Ovary (tissue), 3 donors: ENCODE data around the gene TMEM117.

Source experiments
- EP300 ChIP-seq: sonication (generic); formaldehyde crosslinking; IDR thresholded peaks from one replicate; pipeline ENCODE4 v1.6.1; 2017; ENCODE audit warnings: antibody characterized with exemption
- TF ChIP-seq, protein P1 (sequence below), 3 donors: fragments of 450-650 bp in 2 of 3; fragments of 200-600 bp in 1 of 3; IDR thresholded peaks; one replicate each; pipeline versions ENCODE4 v1.5.1 to v1.8.0; 2016 to 2022; ENCODE audit warnings: antibody characterized with exemption in 3 of 3, mild to moderate bottlenecking in 1 of 3
- donor health status: DM: no; HTN: no; CAD: no.

DNA sequence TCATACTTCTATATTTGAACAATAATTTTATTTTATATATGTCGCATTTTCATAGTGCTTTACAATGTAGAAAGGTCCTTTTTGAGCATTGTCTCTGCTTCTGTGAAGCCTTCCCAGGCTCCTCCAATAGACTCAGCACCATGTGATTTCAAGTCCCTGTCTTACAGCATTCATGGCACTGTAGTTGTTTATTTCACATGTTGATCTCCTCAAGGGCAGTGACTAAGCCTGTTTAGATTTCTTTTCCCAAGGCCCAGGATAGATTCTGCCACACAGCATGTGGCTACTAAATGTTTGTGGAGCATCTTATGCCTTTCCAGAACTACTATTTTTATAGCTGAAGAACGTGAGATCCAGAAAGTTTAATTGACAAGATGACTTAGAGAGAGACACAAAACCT is 391.7 kb downstream of the TMEM117 start:
- TF ChIP-seq EP300, result no peak
- TF ChIP-seq, protein P1, sequence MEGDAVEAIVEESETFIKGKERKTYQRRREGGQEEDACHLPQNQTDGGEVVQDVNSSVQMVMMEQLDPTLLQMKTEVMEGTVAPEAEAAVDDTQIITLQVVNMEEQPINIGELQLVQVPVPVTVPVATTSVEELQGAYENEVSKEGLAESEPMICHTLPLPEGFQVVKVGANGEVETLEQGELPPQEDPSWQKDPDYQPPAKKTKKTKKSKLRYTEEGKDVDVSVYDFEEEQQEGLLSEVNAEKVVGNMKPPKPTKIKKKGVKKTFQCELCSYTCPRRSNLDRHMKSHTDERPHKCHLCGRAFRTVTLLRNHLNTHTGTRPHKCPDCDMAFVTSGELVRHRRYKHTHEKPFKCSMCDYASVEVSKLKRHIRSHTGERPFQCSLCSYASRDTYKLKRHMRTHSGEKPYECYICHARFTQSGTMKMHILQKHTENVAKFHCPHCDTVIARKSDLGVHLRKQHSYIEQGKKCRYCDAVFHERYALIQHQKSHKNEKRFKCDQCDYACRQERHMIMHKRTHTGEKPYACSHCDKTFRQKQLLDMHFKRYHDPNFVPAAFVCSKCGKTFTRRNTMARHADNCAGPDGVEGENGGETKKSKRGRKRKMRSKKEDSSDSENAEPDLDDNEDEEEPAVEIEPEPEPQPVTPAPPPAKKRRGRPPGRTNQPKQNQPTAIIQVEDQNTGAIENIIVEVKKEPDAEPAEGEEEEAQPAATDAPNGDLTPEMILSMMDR (IDR thresholded peaks at IDR 0.05), result no peak
